ENCODE results near the gene JAG1.

The JAG1 gene

DNA sequence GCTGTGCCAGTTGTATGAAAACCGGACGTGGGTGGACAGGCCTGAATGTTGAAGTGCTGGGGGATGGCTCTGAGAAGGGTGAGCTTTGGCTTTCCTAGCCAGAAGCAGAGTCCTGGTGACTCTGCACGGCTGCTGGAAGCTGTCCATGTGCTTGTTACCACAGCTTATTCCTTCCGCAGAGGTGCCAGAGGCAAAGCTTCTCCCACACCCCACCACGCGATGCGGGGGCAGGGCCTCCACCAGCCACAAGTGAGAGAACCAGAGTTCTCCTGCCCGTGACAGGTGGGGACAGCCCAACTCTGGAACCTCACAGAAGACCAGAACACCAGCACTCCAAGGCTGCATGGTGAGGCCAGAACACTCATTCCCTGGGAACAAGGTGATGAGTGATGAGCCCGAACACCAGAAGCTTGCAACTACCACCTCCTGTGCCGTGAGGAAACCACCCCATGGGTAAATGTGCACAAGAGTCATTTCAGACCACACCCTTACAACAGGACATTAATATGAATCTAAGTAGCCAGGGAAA is 36.7 kb downstream of the JAG1 start:
- no peak overlapping the region for H3K27ac ChIP-seq
- TF ChIP-seq ZFX (IDR thresholded peaks at IDR 0.05; ENCODE audit: borderline replicate concordance) (no peak), CTCF (IDR thresholded peaks at IDR 0.05) (no peak)

- TF ChIP-seq CTCF (IDR thresholded peaks at IDR 0.05) (no peak), ZFX (IDR thresholded peaks at IDR 0.05; ENCODE audit: borderline replicate concordance) (no peak)
- no peak overlapping the region for H3K27ac ChIP-seq
Observed at GRCh38 chr20:10636326-10636818, 37.4 kb downstream of the JAG1 start.

DNA sequence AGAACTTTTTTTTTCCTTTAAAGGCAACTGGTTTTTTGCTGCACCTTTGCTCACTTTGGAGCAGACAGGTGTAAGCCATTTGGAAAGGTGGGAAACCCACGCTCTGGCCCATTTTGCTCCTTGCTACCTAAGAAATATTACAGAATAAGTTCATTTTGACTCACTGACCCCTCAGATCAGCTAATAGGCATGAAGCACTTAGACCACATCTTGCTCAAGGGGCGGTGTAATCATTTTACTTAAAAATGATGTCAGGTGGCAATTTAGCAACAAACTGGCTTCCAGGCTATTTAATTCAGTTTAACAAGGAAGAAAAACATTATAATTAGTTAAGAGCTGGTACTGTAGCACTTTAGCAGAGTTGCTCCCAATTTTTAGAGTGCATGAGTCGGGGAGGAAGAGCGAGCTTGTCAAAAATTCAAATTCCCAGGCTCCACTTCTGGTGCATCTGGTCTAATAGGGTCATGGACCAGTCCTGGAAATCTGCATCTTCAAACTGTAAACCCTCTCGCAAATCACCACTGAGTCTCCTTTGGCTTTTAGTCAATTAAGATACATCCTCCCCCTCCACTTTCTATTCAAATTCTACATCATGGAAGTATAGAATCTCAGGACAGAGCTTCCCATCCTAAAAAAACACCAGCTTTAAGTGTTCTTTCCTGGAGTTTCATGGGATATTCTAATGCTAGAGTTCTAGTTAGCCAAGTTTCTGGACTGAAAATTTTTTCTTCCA is 38.2 kb downstream of the JAG1 start:
- H3K27ac ChIP-seq: no peak overlapping the region
- TF ChIP-seq ZFX (IDR thresholded peaks at IDR 0.05; ENCODE audit: borderline replicate concordance): no peak
- TF ChIP-seq CTCF (IDR thresholded peaks at IDR 0.05): no peak

DNA sequence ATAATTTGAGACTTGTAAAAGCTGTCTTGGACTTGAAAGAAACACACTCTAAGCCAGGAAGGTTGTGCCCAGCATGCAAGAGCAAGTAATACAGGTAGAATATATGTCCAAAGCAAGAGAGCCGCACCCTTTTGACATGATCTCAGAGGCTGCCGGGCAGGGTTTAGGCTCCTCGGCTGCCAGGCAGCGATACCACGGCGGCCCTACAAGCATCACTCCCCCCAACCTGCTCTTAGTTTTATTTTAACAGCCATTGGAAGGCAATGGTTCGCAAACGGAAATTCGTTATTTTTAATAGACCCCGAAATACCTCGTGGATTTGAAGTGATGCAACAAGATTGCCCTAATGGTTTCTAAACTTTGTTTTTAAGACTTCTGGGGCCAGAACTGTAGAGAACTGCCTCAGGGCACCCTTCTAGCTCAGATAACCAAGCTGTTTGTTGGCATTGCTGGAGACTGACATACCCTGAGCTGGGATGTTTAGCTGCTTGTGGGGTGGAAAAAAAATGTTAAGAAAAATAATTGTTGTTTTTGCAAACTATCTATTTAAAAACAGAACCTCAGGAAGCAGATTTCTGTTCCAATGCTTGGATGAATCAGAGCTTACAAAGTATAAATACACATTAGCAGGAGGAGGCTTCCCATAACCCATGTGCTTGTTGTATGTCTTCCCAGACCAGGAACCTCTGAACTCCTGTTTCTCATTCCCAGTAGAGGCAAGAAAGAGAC is 39.0 kb downstream of the JAG1 start:
- no peak for TF ChIP-seq ZFX (IDR thresholded peaks at IDR 0.05; ENCODE audit: borderline replicate concordance)
- no peak overlapping the region for H3K27ac ChIP-seq

DNA sequence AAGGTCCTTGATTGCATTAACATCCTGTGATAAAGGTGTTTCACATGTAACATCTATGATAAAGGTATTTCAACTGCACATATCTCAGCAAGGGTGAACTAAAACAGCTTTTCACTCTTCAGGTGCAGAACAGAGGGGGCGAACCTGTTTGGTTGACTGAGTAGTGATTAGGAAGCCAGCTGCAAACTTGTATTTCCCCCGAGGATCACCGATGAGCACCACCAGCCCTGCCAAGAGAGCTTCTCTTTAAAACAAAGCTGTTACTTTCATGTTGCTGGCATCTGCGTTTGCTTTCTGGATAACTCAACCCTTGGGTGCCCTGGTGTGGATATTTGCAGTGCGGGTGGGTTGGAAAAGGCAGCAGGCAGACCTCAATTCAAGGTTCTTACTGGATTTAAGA is 39.6 kb downstream of the JAG1 start:
- H3K27ac ChIP-seq: no peak overlapping the region
- TF ChIP-seq CTCF (IDR thresholded peaks at IDR 0.05) (no peak), ZFX (IDR thresholded peaks at IDR 0.05; ENCODE audit: borderline replicate concordance) (no peak)

- TF ChIP-seq ZFX (IDR thresholded peaks at IDR 0.05; ENCODE audit: borderline replicate concordance) (no peak), CTCF (IDR thresholded peaks at IDR 0.05) (no peak)
- no peak overlapping the region for H3K27ac ChIP-seq
Observed at GRCh38 chr20:10633718-10634117, 40.1 kb downstream of the JAG1 start.

- no peak overlapping the region for H3K27ac ChIP-seq
- no peak for TF ChIP-seq CTCF (IDR thresholded peaks at IDR 0.05)
- no peak for TF ChIP-seq ZFX (IDR thresholded peaks at IDR 0.05; ENCODE audit: borderline replicate concordance)
Observed at GRCh38 chr20:10632721-10633509, 40.9 kb downstream of the JAG1 start.
